HEK293 (cell line): ENCODE results near the gene IL9.

Experiments
- CTCF ChIA-PET: fragments of 350-600 bp; formaldehyde crosslinking; extraction: SDS; loops from one replicate; lab custom pipeline; 2021; ENCODE audit warnings: antibody characterized with exemption; lab: Yijun Ruan, JAX
- POLR2A ChIA-PET: fragments of 300-600 bp; formaldehyde crosslinking; extraction: SDS; loops from one replicate; lab custom pipeline; 2020; ENCODE audit warnings: antibody characterized with exemption, inconsistent platforms; lab: Yijun Ruan, JAX
- H3K27ac ChIP-seq: fragments of 200-500 bp; sonication (Bioruptor generic); 2 replicates; pipeline ENCODE4 v1.5.1; 2014; ENCODE audit warnings: low read depth, low read length, control low read depth, inconsistent platforms; ENCODE audit errors: extremely low read depth
- H3K36me3 ChIP-seq, 2 experiments: fragments of 200-500 bp in 1 of 2; sonication (Bioruptor generic) in 1 of 2; 1 replicate in 1 of 2; 2 replicates in 1 of 2; pipeline ENCODE4 v1.5.1; 2014 to 2017; ENCODE audit warnings: inconsistent platforms in 2 of 2, low read length in 2 of 2; ENCODE audit not compliant: control insufficient read depth in 2 of 2, insufficient read depth in 1 of 2
- H3K4me1 ChIP-seq: fragments of 200-500 bp; sonication (Bioruptor generic); 2 replicates; pipeline ENCODE4 v1.5.1; 2014; ENCODE audit warnings: mild to moderate bottlenecking, low read length, inconsistent platforms; ENCODE audit not compliant: control insufficient read depth, insufficient read depth
- H3K4me3 ChIP-seq: 2 replicates; pipeline ENCODE4 v1.5.1; 2011; ENCODE audit warnings: low read depth, mild to moderate bottlenecking, control low read depth, low read length, moderate library complexity
- H3K9me3 ChIP-seq: fragments of 200-500 bp; sonication (Bioruptor generic); 2 replicates; pipeline ENCODE4 v1.5.1; 2014; ENCODE audit warnings: low read depth, low read length, inconsistent platforms; ENCODE audit not compliant: control insufficient read depth, insufficient read depth
- GLIS2 ChIP-seq: fragments of 450-650 bp; formaldehyde crosslinking; IDR thresholded peaks from 2 replicates; pipeline ENCODE4 v1.5.1; 2016; ENCODE audit warnings: missing biosample characterization, missing genetic modification characterization
- INSM2 ChIP-seq: fragments of 450-650 bp; formaldehyde crosslinking; IDR thresholded peaks from 2 replicates; pipeline ENCODE4 v1.5.1; 2016; ENCODE audit warnings: missing biosample characterization, missing genetic modification characterization
- KLF7 ChIP-seq: fragments of 450-650 bp; formaldehyde crosslinking; IDR thresholded peaks from 2 replicates; pipeline ENCODE4 v1.5.1; 2016; ENCODE audit warnings: missing biosample characterization, missing genetic modification characterization, borderline replicate concordance
- MYNN ChIP-seq: fragments of 450-650 bp; formaldehyde crosslinking; IDR thresholded peaks from 2 replicates; pipeline ENCODE4 v1.5.1; 2016; ENCODE audit warnings: missing biosample characterization, missing genetic modification characterization, borderline replicate concordance
- SP3 ChIP-seq: fragments of 450-650 bp; formaldehyde crosslinking; IDR thresholded peaks from 2 replicates; pipeline ENCODE4 v1.5.1; 2016; ENCODE audit warnings: missing biosample characterization, missing genetic modification characterization
- TCF7L2 ChIP-seq: IDR thresholded peaks from 2 replicates; pipeline ENCODE4 v1.6.1; 2011; ENCODE audit warnings: low read depth, mild to moderate bottlenecking, inconsistent platforms, low read length, moderate library complexity, borderline replicate concordance
- YY2 ChIP-seq: fragments of 450-650 bp; formaldehyde crosslinking; IDR thresholded peaks from 2 replicates; pipeline ENCODE4 v1.5.1; 2016; ENCODE audit warnings: missing biosample characterization, missing genetic modification characterization
- ZBTB17 ChIP-seq: fragments of 450-650 bp; formaldehyde crosslinking; IDR thresholded peaks from 2 replicates; pipeline ENCODE4 v1.5.1; 2016; ENCODE audit warnings: missing biosample characterization, missing genetic modification characterization
- ZBTB48 ChIP-seq: fragments of 450-650 bp; formaldehyde crosslinking; IDR thresholded peaks from 2 replicates; pipeline ENCODE4 v1.5.1; 2016; ENCODE audit warnings: missing biosample characterization, missing genetic modification characterization
- ZBTB7A ChIP-seq: fragments of 450-650 bp; formaldehyde crosslinking; IDR thresholded peaks from 2 replicates; pipeline ENCODE4 v1.5.1; 2016; ENCODE audit warnings: low read depth, missing biosample characterization, missing genetic modification characterization
- ZFHX2 ChIP-seq: fragments of 450-650 bp; formaldehyde crosslinking; conservative IDR thresholded peaks from 2 replicates; pipeline ENCODE4 v1.5.1; 2016; ENCODE audit warnings: missing biosample characterization, missing genetic modification characterization
- ZFP41 ChIP-seq: fragments of 450-650 bp; formaldehyde crosslinking; IDR thresholded peaks from 2 replicates; pipeline ENCODE4 v1.5.1; 2016; ENCODE audit warnings: missing biosample characterization, missing genetic modification characterization, borderline replicate concordance
- ZIC2 ChIP-seq: fragments of 450-650 bp; formaldehyde crosslinking; IDR thresholded peaks from 2 replicates; pipeline ENCODE4 v1.5.1; 2016; ENCODE audit warnings: missing biosample characterization, missing genetic modification characterization
- ZNF140 ChIP-seq: fragments of 450-650 bp; formaldehyde crosslinking; IDR thresholded peaks from 2 replicates; pipeline ENCODE4 v1.5.1; 2016; ENCODE audit warnings: missing biosample characterization, missing genetic modification characterization
- ZNF302 ChIP-seq: fragments of 450-650 bp; formaldehyde crosslinking; IDR thresholded peaks from 2 replicates; pipeline ENCODE4 v1.5.1; 2016; ENCODE audit warnings: missing biosample characterization, missing genetic modification characterization, low read depth
- ZNF423 ChIP-seq: fragments of 450-650 bp; formaldehyde crosslinking; IDR thresholded peaks from 2 replicates; pipeline ENCODE4 v1.5.1; 2016; ENCODE audit warnings: missing biosample characterization, missing genetic modification characterization
- ZNF48 ChIP-seq: fragments of 450-650 bp; formaldehyde crosslinking; IDR thresholded peaks from 2 replicates; pipeline ENCODE4 v1.5.1; 2016; ENCODE audit warnings: missing biosample characterization, missing genetic modification characterization
- ZNF501 ChIP-seq: fragments of 450-650 bp; formaldehyde crosslinking; IDR thresholded peaks from 2 replicates; pipeline ENCODE4 v1.5.1; 2016; ENCODE audit warnings: missing biosample characterization, missing genetic modification characterization
- ZNF555 ChIP-seq: fragments of 450-650 bp; formaldehyde crosslinking; conservative IDR thresholded peaks from 2 replicates; pipeline ENCODE4 v1.5.1; 2017; ENCODE audit warnings: missing biosample characterization, mild to moderate bottlenecking, missing genetic modification characterization, inconsistent platforms
- ZNF610 ChIP-seq: fragments of 450-650 bp; formaldehyde crosslinking; IDR thresholded peaks from 2 replicates; pipeline ENCODE4 v1.5.1; 2016; ENCODE audit warnings: missing biosample characterization, missing genetic modification characterization, borderline replicate concordance
- ZNF624 ChIP-seq: fragments of 450-650 bp; formaldehyde crosslinking; IDR thresholded peaks from 2 replicates; pipeline ENCODE4 v1.5.1; 2017; ENCODE audit warnings: missing biosample characterization, missing genetic modification characterization
- ZNF658 ChIP-seq: fragments of 450-650 bp; formaldehyde crosslinking; IDR thresholded peaks from 2 replicates; pipeline ENCODE4; 2016; ENCODE audit warnings: missing biosample characterization, missing genetic modification characterization
- ZSCAN18 ChIP-seq: fragments of 450-650 bp; formaldehyde crosslinking; IDR thresholded peaks from 2 replicates; pipeline ENCODE4 v1.5.1; 2016; ENCODE audit warnings: missing biosample characterization, missing genetic modification characterization
- TF ChIP-seq, protein P1 (sequence below): fragments of 450-650 bp; formaldehyde crosslinking; optimal IDR thresholded peaks from 2 replicates; pipeline ENCODE3; 2016; ENCODE audit warnings: missing biosample characterization, mild to moderate bottlenecking, missing genetic modification characterization
- TF ChIP-seq, protein P2 (sequence below): fragments of 450-650 bp; formaldehyde crosslinking; IDR thresholded peaks from 2 replicates; pipeline ENCODE4 v1.5.1; 2016; ENCODE audit warnings: missing biosample characterization, missing genetic modification characterization
- TF ChIP-seq, protein P3 (sequence below): fragments of 450-650 bp; formaldehyde crosslinking; IDR thresholded peaks from 2 replicates; pipeline ENCODE4 v1.5.1; 2016; ENCODE audit warnings: missing biosample characterization, missing genetic modification characterization

Gene IL9

GRCh38 chr5:135887881-135888614 lies 7.6 kb downstream of the IL9 start:
- POLR2A ChIA-PET = interaction anchor here (1.0 kb wide), 1 partner anchor 334 kb away, joined by 3 read pairs; no protein-coding TSS in a partner anchor
- CTCF ChIA-PET = interaction anchor here (0.6 to 8.1 kb wide), 29 partner anchors 9 to 343 kb away, joined by 3 to 66 read pairs (median 4); no protein-coding TSS in a partner anchor
- no peaks in the 10 kb centered on the region for H3K9me3 ChIP-seq
- no peaks in the 10 kb centered on the region for H3K36me3 ChIP-seq
- no peak overlapping the region for H3K27ac ChIP-seq
- H3K4me3 ChIP-seq = no peak overlapping the region
- H3K4me1 ChIP-seq = peaks cover 12% of the 10 kb centered on the region
- no peak for TF ChIP-seq ZNF423 (tag by site-specific recombination)
- TF ChIP-seq YY2 (tag by site-specific recombination) = no peak
- no peak for TF ChIP-seq ZNF501 (tag by site-specific recombination)
- TF ChIP-seq ZFP41 (tag by site-specific recombination) = no peak
- TF ChIP-seq ZBTB48 (tag by site-specific recombination) = no peak
- no peak for TF ChIP-seq ZNF140
- peak; percentile 38; the same call in 1 of the 2 replicates for TF ChIP-seq ZIC2 (tag by site-specific recombination)
- no peak for TF ChIP-seq GLIS2 (tag by site-specific recombination)
- no peak for TF ChIP-seq ZNF555 (tag by site-specific recombination)
- TF ChIP-seq ZFHX2 (tag by site-specific recombination) = no peak
- no peak for TF ChIP-seq KLF7 (tag by site-specific recombination)
- no peak for TF ChIP-seq ZNF302
- peak; percentile 45; the same call in 1 of the 2 replicates for TF ChIP-seq ZBTB17 (tag by site-specific recombination)
- TF ChIP-seq, protein P1, sequence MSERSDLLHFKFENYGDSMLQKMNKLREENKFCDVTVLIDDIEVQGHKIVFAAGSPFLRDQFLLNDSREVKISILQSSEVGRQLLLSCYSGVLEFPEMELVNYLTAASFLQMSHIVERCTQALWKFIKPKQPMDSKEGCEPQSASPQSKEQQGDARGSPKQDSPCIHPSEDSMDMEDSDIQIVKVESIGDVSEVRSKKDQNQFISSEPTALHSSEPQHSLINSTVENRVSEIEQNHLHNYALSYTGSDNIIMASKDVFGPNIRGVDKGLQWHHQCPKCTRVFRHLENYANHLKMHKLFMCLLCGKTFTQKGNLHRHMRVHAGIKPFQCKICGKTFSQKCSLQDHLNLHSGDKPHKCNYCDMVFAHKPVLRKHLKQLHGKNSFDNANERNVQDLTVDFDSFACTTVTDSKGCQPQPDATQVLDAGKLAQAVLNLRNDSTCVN (tag by site-specific recombination) = peak; percentile 3
- no peak for TF ChIP-seq MYNN (tag by site-specific recombination)
- no peak for TF ChIP-seq ZNF610 (tag by site-specific recombination)
- TF ChIP-seq INSM2 (tag by site-specific recombination) = no peak
- TF ChIP-seq ZNF48 = no peak
- TF ChIP-seq ZNF624 = no peak
- TF ChIP-seq, protein P2, sequence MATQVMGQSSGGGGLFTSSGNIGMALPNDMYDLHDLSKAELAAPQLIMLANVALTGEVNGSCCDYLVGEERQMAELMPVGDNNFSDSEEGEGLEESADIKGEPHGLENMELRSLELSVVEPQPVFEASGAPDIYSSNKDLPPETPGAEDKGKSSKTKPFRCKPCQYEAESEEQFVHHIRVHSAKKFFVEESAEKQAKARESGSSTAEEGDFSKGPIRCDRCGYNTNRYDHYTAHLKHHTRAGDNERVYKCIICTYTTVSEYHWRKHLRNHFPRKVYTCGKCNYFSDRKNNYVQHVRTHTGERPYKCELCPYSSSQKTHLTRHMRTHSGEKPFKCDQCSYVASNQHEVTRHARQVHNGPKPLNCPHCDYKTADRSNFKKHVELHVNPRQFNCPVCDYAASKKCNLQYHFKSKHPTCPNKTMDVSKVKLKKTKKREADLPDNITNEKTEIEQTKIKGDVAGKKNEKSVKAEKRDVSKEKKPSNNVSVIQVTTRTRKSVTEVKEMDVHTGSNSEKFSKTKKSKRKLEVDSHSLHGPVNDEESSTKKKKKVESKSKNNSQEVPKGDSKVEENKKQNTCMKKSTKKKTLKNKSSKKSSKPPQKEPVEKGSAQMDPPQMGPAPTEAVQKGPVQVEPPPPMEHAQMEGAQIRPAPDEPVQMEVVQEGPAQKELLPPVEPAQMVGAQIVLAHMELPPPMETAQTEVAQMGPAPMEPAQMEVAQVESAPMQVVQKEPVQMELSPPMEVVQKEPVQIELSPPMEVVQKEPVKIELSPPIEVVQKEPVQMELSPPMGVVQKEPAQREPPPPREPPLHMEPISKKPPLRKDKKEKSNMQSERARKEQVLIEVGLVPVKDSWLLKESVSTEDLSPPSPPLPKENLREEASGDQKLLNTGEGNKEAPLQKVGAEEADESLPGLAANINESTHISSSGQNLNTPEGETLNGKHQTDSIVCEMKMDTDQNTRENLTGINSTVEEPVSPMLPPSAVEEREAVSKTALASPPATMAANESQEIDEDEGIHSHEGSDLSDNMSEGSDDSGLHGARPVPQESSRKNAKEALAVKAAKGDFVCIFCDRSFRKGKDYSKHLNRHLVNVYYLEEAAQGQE (tag by site-specific recombination) = peak; percentile 25; the same call in 1 of the 2 replicates
- no peak for TF ChIP-seq ZNF658 (tag by site-specific recombination)
- no peak for TF ChIP-seq TCF7L2
- no peak for TF ChIP-seq SP3 (tag by site-specific recombination)
- TF ChIP-seq, protein P3, sequence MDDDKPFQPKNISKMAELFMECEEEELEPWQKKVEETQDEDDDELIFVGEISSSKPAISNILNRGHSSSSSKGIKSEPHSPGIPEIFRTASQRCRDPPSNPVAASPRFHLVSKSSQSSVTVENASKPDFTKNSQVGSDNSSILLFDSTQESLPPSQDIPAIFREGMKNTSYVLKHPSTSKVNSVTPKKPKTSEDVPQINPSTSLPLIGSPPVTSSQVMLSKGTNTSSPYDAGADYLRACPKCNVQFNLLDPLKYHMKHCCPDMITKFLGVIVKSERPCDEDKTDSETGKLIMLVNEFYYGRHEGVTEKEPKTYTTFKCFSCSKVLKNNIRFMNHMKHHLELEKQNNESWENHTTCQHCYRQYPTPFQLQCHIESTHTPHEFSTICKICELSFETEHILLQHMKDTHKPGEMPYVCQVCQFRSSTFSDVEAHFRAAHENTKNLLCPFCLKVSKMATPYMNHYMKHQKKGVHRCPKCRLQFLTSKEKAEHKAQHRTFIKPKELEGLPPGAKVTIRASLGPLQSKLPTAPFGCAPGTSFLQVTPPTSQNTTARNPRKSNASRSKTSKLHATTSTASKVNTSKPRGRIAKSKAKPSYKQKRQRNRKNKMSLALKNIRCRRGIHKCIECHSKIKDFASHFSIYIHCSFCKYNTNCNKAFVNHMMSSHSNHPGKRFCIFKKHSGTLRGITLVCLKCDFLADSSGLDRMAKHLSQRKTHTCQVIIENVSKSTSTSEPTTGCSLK (tag by site-specific recombination) = no peak
- no peak for TF ChIP-seq ZSCAN18 (tag by site-specific recombination)
- no peak for TF ChIP-seq ZBTB7A (tag by site-specific recombination)
